GM21737 (cell line): ENCODE measurements around the gene LSM14B.
A peak's percentile ranks its signal among the peaks of the same experiment; 100 is the strongest.

Experiments used
- ATAC-seq: cut with Tn5 transposase; IDR thresholded peaks from one replicate; pipeline ENCODE4 v1.9.1; 2021; ENCODE audit warnings: mild to moderate bottlenecking, moderate library complexity; ENCODE audit not compliant: unreplicated experiment

The LSM14B gene

DNA sequence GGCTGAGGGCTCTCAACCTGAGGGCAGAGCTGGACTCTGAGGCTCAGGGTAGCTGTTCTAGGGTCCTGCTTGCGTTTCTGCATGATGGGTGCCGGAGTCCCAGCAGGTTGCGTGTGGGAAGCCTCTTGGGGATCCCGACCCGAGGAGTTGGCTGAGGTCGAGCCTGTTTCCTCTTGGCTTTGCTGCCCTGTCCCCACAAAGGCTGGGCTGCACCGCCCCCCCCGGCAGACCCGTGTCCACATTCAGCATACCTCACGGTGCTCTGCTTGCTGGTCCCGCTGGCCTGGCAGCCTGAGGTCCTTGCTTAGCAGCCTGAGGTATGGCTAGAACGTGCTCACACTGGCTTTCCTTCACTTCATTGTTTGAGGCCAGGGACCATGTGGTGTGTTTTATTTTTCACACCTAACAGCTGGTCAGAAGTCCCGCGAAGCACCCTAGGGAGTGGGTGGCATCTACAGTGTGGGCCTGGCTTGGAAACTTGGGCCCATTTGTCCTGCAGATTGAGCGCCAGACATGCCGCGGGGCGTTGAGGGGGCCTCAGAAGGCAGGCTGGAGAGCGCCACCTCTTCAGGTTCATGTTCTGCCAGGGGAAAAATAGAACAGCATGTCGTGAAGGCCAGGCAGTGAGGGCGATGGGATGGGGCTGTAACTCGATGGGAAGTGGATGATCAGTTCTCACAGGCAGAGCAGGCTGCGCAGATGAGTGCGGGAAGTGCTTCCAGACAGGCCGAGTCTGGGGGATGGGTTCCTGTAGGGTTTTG is 9.5 kb downstream of the LSM14B start:
- no peak for ATAC-seq

DNA sequence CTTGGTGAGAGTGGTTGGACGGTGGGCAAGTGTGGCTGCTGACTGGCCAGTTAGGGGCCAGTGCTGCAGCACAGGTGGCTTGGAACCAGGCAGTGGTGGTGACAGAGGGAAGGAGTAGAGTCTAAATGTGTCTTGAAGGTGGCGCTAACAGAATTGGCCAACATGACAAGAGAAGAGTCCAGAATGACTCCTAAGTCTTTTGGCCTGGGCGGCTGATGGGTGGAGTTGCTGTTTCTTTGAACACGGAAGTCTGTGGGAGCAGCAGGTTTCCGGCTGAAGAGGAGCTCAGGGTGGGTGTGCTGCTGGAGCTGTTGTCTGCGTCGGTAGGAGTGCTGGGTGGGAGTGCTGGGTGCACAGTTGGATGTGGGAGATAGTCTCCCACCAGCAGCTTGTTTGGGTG is 10.1 kb downstream of the LSM14B start:
- ATAC-seq = no peak

DNA sequence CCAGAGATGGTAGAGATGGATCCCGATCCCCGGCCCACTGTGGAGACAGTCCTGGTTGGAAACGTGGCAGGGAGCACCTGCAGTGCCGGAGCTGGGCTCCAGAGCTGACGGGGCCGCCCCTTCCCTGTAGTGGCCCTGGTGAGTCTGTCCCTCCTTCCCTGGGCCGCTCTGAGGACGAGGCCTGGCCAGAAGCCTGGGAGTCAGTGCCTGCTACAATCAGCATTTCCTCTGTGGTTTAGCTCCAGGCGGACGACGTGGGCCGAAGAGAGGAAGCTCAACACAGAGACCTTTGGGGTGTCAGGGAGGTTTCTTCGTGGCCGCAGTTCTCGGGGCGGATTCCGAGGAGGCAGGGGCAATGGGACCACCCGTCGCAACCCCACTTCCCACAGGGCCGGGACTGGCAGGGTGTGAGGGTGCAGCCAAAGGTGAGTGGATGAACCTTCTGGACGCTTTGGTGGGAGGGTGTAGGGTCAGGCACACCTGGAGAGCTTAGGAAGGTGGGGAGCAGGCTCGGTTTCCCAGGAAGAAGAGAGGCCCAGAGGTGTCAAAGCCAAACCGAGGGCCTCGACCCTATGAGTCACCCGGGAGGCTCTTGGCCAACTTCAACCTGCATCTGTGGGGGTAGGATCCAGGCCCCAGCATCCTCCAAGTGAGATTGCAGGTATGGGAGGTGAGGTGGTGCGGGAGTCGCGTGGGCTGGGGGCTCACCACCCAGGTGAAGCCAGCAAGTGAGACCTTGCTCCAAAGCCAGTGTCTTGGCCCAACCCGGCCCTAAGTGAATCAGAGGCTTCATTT is 11.0 kb downstream of the LSM14B start:
- no peak for ATAC-seq

DNA sequence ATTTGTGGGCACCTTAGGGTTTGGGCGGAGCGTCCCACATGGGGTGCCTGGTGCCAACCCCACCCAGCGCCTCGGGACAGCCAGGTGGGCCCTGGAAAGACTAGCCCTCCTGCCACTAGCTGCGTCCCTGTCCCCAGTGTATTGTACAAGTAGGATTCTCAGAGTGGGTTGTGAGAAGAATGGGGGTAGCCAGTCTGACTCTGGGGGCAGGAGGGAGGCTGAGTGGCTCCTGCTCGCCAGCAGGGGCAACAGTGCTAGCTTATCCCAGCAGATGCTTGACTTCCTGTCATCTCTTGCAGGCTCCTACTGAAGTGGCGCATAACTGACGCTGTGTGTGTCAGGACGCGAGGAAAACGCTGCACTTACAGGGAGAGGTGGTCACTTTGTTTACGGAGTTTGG is 11.6 kb downstream of the LSM14B start:
- ATAC-seq = no peak

DNA sequence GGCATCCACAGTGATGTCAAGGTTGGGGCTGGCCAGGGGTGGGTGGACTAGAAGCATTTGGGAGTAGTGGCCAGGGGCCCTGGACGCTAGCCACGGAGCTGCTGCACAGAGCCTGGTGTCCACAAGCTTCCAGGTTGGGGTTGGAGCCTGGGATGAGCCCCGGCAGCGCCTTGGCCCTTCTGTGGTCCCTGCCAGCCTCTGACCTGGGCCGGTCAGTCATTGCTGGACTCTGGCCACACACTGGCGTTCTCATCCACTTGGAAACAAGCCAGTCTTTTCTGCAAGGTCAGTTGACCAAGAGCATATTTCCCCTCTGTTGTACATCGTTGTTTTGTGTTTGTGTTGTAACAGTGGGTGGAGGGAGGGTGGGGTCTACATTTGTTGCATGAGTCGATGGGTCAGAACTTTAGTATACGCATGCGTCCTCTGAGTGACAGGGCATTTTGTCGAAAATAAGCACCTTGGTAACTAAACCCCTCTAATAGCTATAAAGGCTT is 12.5 kb downstream of the LSM14B start:
- ATAC-seq = no peak

DNA sequence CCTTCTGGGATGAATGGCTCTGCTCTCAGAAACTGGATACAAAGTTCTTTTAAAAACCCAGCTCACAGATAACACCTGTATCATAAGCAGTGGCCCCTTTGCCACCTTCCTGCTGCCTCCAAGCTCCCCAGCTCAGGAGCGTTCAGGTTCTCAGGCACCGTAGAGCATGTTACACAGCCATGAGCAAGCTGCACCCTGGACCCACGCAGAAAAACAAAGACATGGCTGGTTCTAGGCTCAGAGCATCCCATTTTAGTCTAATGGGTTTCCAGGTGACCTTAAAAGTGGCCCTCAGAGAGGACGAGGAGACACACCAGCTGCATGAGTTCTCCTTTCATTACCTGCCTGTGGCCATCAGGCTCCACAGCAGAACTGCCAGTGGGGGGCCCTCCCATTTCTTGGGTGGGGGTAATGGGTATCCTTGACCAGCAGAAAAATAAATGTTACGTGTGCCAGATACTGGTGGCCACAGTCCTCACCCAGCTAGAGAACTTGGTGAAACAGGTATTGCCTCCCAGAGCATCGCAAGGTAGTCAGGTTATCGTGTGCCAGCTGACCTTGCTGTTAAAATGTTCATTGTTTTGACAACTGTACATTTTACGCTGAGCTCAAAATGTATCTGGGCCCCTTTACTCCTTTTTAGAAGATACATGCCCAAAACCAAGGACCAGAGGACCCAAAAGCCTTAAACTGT is 13.4 kb downstream of the LSM14B start:
- no peak for ATAC-seq

DNA sequence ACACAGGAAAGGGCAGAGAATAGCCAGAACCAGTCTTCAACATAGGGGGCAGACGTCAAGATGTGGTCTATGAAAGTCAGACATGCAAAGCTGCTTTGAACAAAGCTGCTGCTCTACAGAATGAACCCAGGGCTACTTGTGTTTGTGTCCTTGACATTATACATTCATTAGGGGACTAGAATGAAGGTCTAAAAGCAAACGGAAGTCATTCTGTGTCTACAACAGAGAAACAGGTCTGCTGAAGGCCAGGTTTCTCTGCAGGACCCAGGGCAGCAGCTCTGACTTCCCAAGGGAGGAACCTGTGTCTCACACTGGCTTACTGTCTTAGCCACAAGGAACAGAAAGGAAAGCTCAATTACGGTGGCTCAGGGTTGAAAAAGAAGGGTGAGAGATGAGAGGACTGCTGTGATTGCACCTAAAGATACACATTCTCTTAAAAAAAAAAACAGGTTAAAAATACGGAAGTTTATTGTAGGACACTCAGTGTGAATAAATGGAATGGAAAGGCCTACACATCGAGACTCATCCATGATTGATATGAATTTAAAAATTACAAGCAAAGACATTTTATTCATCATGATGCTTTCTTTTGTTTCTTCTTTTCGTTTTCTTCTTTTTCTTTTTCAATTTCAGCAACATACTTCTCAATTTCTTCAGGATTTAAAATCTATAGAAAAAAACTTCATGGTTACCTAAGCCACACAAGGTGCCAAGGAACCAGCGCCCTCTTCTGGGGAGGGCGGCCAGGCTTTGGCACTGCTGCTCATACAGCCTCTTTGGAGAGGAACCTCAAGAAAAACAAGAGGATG is 14.2 kb downstream of the LSM14B start:
- no peak for ATAC-seq

DNA sequence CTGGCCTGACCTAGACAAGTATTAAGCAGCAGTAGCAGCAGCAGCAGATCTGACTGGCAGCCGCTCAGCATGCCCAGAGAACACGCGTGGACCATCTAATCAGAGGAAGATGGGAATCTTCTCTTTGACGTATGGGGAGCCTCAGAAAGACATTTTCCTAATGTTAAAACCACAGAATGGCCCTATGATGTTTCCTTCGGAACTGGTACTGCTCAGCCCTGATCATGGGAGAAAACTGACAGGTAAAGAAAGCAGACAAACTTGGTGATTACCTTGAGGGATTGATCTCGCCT is 14.8 kb downstream of the LSM14B start:
- no peak for ATAC-seq

DNA sequence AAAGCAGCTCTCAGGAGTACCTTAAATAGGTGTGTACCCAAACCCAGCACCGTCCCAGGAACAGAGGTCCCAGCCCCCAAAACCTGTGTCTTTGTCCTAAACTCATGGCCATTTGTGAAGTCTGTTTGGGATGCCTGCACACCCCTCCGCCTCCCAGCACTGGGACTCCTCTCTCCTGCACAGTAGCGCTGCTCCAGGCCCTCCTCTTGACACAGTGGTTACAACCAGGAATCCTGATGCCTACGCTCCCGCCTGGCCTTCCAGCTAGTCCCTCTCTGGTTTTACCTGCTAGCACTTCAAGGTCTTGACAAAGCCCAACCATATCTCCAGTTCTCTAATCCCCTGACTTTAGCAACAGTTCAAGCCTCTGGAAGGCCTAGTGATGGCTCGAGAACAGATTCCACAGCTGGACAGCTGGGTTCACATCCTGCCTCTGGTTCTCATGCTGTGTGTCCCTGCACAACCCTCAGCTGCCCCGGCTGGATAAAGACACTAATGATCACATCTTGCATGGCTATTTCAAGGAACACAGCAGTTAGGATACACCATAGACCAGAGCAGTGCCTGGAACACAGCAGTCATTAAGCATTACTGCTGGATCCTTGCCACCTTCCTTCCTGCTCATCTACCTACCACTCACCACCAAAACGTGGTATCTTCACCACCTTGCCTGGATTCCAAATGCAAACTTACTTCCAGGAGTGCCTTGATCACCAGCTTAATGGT is 15.4 kb downstream of the LSM14B start:
- ATAC-seq = no peak

DNA sequence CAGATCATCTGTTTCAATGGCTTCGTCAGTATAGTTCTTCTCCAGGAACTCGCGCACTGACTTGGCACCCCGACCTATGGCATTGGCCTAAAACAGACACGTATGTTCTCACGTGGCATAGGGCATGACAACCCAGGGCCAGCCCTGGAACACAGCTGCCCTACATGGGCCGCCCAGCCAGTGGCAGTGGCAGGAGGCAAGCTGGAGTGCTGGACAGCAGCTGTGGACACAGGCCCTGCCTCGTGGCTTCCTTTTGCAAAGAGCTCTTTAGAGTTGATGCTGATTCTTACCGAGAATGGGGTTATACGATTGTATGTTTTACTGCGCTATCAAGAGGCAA is 15.9 kb downstream of the LSM14B start:
- ATAC-seq = no peak

DNA sequence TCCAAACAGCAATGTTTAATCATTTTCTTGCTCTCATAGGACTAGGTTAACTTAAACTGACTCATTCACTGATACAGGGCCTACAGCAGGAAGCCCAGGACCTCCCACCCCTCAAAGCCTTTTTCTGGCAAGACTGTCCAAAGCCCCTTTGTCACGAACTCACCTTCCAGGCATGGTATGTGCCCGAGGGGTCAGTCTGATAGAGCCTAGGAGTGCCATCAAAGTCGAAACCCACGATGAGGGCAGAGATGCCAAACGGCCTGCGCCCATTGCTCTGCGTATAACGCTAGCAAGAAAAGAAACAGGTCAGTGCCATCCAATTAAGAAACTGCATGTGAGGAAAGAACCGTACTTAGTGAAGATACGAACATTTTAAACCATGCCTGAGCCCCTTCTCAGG is 16.6 kb downstream of the LSM14B start:
- ATAC-seq = no peak

DNA sequence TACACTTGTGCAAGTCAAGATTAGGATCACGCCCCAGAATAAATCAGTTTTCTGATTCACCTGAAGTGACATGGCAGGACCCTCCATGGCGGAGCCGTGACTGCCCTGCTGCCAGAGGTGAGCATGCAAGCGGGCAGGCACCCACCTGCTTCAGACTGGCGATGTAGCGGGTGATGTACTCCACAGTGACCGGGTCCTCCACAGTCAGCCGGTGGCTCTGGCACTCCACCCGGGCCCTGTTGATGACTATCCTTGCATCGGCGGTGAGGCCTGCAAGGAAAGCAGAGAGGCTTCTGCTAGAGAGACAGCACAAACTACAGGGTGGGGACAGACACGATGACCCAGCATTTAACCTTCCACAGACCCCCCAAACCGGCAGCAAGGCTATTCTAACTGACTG is 17.4 kb downstream of the LSM14B start:
- ATAC-seq = no peak

DNA sequence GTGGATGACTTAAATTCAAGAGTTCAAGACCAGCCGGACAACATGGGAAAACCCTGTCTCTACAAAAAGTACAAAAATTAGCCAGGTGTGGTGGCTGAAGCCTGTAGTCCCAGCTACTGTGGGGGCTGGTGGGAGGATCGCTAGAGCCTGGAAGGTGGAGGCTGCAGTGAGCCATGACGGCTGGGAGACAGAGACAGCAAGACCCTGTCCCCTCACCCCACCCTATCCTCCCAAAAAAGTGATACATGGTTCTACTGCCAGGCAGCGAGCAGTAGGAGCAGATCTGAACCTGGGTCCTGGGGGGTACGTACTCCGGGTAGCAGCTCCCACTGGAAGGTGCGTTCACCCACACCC is 18.7 kb downstream of the LSM14B start:
- ATAC-seq = no peak

DNA sequence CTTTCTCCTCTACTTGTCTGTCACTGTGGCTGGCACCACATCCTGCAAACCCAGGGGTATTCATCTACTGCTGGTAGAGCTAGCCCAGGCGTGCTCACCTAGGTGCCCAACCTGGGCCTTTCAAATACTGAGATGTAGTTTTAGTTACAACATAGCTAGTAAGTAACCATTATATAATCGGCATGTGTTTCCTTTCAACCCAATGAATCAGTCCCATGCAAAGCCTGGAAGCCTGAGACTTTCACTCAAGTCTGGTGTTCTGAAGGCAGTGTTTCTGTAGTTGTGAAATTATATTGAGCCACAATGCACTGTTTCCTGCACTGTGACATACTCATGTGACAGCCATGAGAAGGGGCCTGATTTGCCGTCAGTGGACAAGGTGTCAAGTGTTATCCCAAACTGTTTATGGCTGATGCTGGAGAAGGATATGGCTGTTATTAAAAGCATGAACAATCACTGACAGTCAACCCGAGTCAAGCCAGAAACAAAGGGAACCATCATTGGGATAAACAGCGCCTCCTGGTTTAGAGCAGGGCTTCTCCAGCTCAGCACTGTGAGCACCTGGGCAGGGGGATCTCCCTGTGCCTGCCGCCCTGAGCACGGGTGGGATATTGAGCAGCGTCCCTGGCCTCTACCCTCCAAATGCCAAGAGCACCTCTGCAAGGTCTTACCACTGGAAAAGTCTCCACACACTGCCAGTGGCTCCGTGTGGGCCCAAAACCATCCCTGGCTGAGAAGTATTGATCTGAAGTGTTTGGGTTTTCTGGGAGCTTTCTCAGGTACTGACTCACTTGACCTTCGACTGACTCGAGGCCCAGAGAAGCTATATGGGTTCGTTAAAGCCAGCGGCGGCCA is 19.3 kb downstream of the LSM14B start:
- no peak for ATAC-seq

DNA sequence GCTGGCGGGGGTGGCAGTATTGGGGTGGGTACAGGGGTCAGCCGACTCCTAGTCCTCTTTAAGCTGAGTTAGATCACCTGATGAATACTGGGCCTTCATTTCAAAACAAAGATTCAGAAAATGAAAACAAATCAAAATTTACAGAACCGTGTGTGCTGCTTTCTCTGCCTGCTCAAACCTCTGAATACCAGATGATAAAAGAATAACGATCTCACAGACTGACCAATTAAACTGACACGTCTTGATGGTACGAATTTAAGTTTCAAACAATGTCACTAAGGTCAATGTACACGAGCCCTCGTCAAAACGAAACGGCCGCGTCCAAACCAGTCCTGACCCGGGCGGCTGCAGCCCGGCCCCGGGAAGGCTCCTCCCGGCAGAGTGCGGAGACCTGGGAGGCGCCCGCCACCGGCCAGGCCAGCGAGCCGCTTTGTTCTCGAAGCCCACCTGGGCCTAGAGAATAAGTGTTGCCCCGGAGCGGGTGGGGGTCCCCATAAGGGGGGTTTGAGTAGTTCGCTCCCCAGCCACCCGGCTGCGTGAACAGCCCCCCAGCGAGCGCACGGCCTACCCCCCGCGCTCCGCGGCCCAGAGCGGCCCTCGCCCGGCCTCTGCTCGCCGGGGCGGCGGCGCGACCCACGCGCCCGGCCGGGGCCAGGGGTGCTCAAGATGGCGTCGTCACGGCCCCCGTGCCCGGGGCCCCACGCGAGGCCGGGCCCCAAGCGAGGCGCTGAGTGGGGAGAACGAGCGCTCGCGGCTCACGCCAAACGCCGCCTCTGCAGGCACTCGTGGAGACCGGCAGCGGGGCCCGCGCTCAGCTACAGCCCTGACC is 20.2 kb downstream of the LSM14B start:
- ATAC-seq = no peak

DNA sequence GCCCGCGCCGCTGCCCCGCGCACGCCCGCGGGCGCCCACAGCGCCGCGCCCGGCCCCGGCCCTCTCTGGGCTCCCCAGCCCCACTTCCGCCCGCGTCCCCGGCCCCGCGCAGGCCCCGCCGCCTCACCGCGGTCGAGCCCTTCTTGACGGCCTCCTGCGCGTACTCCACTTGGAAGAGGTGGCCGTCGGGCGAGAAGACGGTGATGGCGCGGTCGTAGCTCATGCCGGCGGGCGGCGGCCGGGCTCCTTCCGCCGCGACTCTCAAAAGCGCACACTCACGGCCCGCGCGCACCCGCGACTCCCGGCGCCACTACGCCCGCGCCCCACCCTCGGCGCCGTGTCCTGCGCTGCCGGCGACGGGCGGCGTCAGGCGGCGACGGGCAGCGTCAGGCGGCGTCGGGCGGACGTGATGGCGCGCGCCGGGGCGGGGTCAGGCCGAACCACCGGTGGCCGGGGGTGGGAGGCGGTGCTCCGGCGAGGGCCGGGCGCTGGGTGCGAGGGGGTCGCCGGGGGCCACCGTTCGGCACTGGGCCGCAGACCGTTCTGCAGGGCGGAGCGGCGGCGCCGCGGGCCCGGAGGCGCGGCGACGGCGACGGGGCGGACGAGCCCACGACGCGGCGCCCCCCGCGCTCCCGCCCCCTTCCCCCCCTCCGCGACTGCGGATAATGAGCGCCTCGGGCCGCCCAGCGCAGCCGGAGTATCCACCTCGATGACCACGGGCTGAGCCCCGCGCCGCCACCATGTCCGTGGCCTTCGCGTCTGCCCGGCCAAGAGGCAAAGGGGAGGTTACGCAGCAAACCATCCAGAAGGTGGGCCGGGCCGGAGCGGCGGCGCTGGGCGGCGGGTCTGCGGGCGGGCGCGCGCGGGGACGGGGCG is 21.0 kb downstream of the LSM14B start, which contains the start of the genes PSMA7 and SS18L1:
Gene PSMA7 (minus strand): TSS at position 314 of the 876 bp plus-strand sequence. CDS start 91 bp downstream, at position 223.
Gene SS18L1 (plus strand): TSS at position 689 of the 876 bp plus-strand sequence. CDS start 52 bp downstream, at position 741.
- peak; percentile 69 for ATAC-seq
